Fibroblast of lung (primary cell): ENCODE data around the gene SALL1. TPM values are rescaled to one million over a fixed set of nuclear protein-coding genes. Genes with fewer than 3 reads are reported as not detected.

Experiments used
- DNase-seq, 2 donors: peaks; one replicate each; pipeline versions ENCODE4 v3.0.0 to v3.0.0-alpha.2; 2010; ENCODE audit warnings: low read depth in 2 of 2
- H2AFZ ChIP-seq: 2 replicates; pipeline ENCODE4 v1.5.1; 2012; ENCODE audit warnings: low read length, control low read depth, inconsistent platforms
- H3K27ac ChIP-seq: 2 replicates; pipeline ENCODE4 v1.5.1; 2011; ENCODE audit warnings: low read length, control low read depth; ENCODE audit not compliant: insufficient read depth
- H3K27me3 ChIP-seq: 2 replicates; pipeline ENCODE4 v1.5.1; 2011; ENCODE audit warnings: mild to moderate bottlenecking, low read length; ENCODE audit not compliant: control insufficient read depth, insufficient read depth
- H3K36me3 ChIP-seq: 2 replicates; pipeline ENCODE4 v1.5.1; 2011; ENCODE audit warnings: low read length; ENCODE audit not compliant: control insufficient read depth, insufficient read depth
- H3K4me1 ChIP-seq: 2 replicates; pipeline ENCODE4 v1.5.1; 2011; ENCODE audit warnings: low read length; ENCODE audit not compliant: control insufficient read depth, insufficient read depth; ENCODE audit errors: extremely low read depth
- H3K4me2 ChIP-seq: 2 replicates; pipeline ENCODE4 v1.5.1; 2011; ENCODE audit warnings: low read length, control low read depth; ENCODE audit not compliant: insufficient read depth; ENCODE audit errors: extremely low read depth
- H3K4me3 ChIP-seq, 4 experiments: fragments of 200-600 bp in 1 of 4; sonication (generic) in 1 of 4; replicated peaks in 1 of 4; 2 replicates each; pipeline ENCODE4 v1.5.1; 2011 to 2016; ENCODE audit warnings: low read length in 4 of 4, low read depth in 3 of 4, mild to moderate bottlenecking in 3 of 4, control low read depth in 2 of 4, inconsistent platforms in 1 of 4, mixed read lengths in 1 of 4; ENCODE audit not compliant: insufficient read depth in 1 of 4; ENCODE audit errors: control extremely low read depth in 1 of 4
- H3K79me2 ChIP-seq: 2 replicates; pipeline ENCODE4 v1.5.1; 2012; ENCODE audit warnings: mild to moderate bottlenecking, low read length, inconsistent platforms; ENCODE audit not compliant: control insufficient read depth, insufficient read depth
- H3K9ac ChIP-seq: 2 replicates; pipeline ENCODE4 v1.5.1; 2011; ENCODE audit warnings: mild to moderate bottlenecking, low read length, control low read depth; ENCODE audit not compliant: insufficient read depth
- H3K9me3 ChIP-seq: 2 replicates; pipeline ENCODE4 v1.5.1; 2012; ENCODE audit warnings: low read depth, low read length; ENCODE audit not compliant: control insufficient read depth, insufficient read depth
- H4K20me1 ChIP-seq: 2 replicates; pipeline ENCODE4 v1.5.1; 2011; ENCODE audit warnings: low read length; ENCODE audit not compliant: control insufficient read depth, insufficient read depth; ENCODE audit errors: extremely low read depth
- CTCF ChIP-seq, 2 donors: IDR thresholded peaks in 1 of 2; conservative IDR thresholded peaks in 1 of 2; 1 replicate in 1 of 2; 2 replicates in 1 of 2; pipeline ENCODE4 v1.5.1; 2011 to 2012; ENCODE audit warnings: low read length in 2 of 2, control low read depth in 1 of 2, inconsistent platforms in 1 of 2, low read depth in 1 of 2, mild to moderate bottlenecking in 1 of 2
- EZH2 ChIP-seq: IDR thresholded peaks from 2 replicates; pipeline ENCODE4 v1.5.1; 2012; ENCODE audit warnings: low read length, control low read depth, mild to moderate bottlenecking; ENCODE audit errors: missing control alignments
- polyA plus RNA-seq, 2 donors: library from polyadenylated mRNA; depleted of rRNA in 1 of 2; stranded (reverse) in 1 of 2; unstranded in 1 of 2; fragments of >200 nt; gene quantifications; 2 replicates each; pipeline ENCODE4 v1.2.1, GENCODE V29; 2011 to 2012; ENCODE audit warnings: missing spikeins in 1 of 2
- total RNA-seq: library from RNA; depleted of rRNA; stranded (reverse); fragments of >200 nt; gene quantifications from 2 replicates; pipeline ENCODE4 v1.2.1, GENCODE V29; 2014

The SALL1 gene
- total and polyA plus RNA-seq, 2 donors (not counting 1 experiment from before 2014, with no cell fraction given) = 0.10 to 0.17 TPM

DNA sequence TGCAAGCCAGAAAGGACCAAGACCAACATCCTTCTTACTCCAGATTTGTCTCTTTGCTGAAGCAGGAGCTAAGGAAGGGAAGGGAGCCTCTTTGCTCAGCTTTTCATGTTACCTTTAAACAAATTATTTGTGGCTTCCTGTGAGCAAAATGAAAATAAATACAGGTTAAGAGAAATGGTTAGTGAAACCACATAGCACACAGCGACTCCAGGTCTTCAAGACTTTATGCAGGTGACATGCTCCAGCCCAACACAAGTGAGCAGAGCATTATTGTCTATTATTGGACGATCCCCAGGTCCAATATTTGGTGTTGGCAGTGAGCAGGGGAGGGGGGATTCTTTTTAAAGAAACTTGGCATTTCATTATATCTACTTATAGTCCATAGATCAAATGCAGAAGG lies 53.3 kb downstream of the SALL1 start:
- H3K9me3 ChIP-seq = no peaks in the 10 kb centered on the region
- H3K4me2 ChIP-seq = no peak overlapping the region
- no peaks in the 10 kb centered on the region for H3K36me3 ChIP-seq
- H4K20me1 ChIP-seq = no peaks in the 10 kb centered on the region
- H2AFZ ChIP-seq = no peak overlapping the region
- H3K4me1 ChIP-seq = no peaks in the 10 kb centered on the region
- no peak for TF ChIP-seq EZH2
- no peak for TF ChIP-seq CTCF (conservative IDR thresholded peaks at IDR 0.05 in 1 of 2, IDR thresholded peaks at IDR 0.05 in 1 of 2; ENCODE audit: low read depth in 1 of 2, low read length in 2 of 2)
- H3K79me2 ChIP-seq = no peaks in the 10 kb centered on the region
- H3K4me3 ChIP-seq = no peak overlapping the region
- H3K9ac ChIP-seq = no peak overlapping the region
- H3K27ac ChIP-seq = no peak overlapping the region
- DNase-seq = no peak
- no peaks in the 10 kb centered on the region for H3K27me3 ChIP-seq

DNA sequence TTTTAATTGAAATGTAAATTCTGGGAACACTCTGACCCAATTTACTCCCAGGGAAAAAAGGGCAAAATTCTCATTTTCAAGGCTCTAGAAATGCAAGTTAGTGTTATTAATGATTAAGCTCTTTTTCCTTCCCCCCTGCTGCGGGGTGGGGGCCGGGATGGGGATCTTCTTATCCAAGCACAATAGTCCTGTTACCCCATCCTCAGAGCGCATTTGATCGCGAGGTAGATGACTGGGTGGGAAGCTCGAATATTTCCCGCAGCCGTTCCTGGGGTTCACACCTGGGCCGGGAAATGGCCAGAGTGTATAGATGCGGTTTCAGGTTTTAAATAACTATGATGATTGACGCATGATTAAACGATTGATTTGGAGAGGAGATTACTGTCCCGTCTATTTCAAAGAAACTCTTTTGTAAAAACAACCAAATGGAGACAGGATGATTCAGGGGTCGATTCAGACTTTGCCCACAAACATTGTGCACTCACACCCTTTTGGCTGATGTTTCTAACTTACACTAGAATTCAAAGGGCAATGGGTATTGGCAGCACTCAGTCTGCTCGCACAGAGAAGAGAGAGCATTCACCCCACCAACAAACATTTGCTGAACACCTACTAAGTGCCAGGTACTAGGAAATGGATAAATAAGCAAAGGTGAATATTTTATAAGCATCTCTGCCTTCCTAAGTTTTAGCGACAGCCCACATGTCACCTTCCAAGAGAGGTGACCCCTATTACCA lies 55.0 kb downstream of the SALL1 start:
- Histone ChIP-seq H3K9me3 (no peaks in the 10 kb centered on the region), H3K36me3 (no peaks in the 10 kb centered on the region), H4K20me1 (no peaks in the 10 kb centered on the region), H3K79me2 (no peaks in the 10 kb centered on the region), H3K4me2 (no peak overlapping the region), H3K27me3 (no peaks in the 10 kb centered on the region), H2AFZ (no peak overlapping the region), H3K4me3 (no peak overlapping the region), H3K9ac (no peak overlapping the region), H3K27ac (no peak overlapping the region), H3K4me1 (no peaks in the 10 kb centered on the region)
- DNase-seq = no peak
- TF ChIP-seq CTCF (conservative IDR thresholded peaks at IDR 0.05 in 1 of 2, IDR thresholded peaks at IDR 0.05 in 1 of 2; ENCODE audit: low read depth in 1 of 2, low read length in 2 of 2) (no peak), EZH2 (no peak)

- Histone ChIP-seq H4K20me1 (no peaks in the 10 kb centered on the region), H3K4me3 (no peak overlapping the region), H2AFZ (no peak overlapping the region), H3K27ac (no peak overlapping the region), H3K36me3 (no peaks in the 10 kb centered on the region), H3K79me2 (no peaks in the 10 kb centered on the region), H3K27me3 (no peaks in the 10 kb centered on the region), H3K4me2 (no peak overlapping the region), H3K9ac (no peak overlapping the region), H3K4me1 (no peaks in the 10 kb centered on the region), H3K9me3 (no peaks in the 10 kb centered on the region)
- DNase-seq = no peak
- TF ChIP-seq EZH2 (no peak), CTCF (conservative IDR thresholded peaks at IDR 0.05 in 1 of 2, IDR thresholded peaks at IDR 0.05 in 1 of 2; ENCODE audit: low read depth in 1 of 2, low read length in 2 of 2) (no peak)
Observed at GRCh38 chr16:51095084-51095881, 55.8 kb downstream of the SALL1 start.
